ENCODE measurements around the gene CLIP1. TPM values are rescaled to one million over a fixed set of nuclear protein-coding genes. Genes with fewer than 3 reads are reported as not detected.

Gene CLIP1
- total RNA-seq, 1 experiment from 2014 or later, result 42.9 TPM

GRCh38 chr12:122393817-122394216 is 28.7 kb downstream of the CLIP1 start:
- ChIA-PET RAD21 (ENCODE audit: low non-redundant PET in 1 of 2, low total read pairs in 2 of 2, uncharacterized antibody in 2 of 2, unreplicated experiment in 2 of 2) (no interaction called here), CTCF (no interaction called here), POLR2A (interaction anchor here (0.7 kb wide), 1 partner anchor 20 kb away, joined by 5 read pairs; no protein-coding TSS in a partner anchor)
- Histone ChIP-seq H3K9me2 (ENCODE audit: insufficient read depth) (no peaks in the 10 kb centered on the region), H3K9me3 (ENCODE audit: control insufficient read depth in 1 of 2, insufficient read depth in 1 of 2, low read depth in 1 of 2, low read length in 2 of 2) (no peaks in the 10 kb centered on the region), H4K20me1 (ENCODE audit: insufficient read depth) (no peaks in the 10 kb centered on the region), H3K36me3 (ENCODE audit: control insufficient read depth in 1 of 2, insufficient read depth in 2 of 2, low read length in 2 of 2) (no peaks in the 10 kb centered on the region), H3K9ac (ENCODE audit: low read length) (no peak overlapping the region), H3K4me3 (replicated peaks in 1 of 2; ENCODE audit: low read depth in 1 of 2, low read length in 2 of 2) (no peak overlapping the region), H3K79me2 (ENCODE audit: insufficient read depth, low read length) (peaks cover 66% of the 10 kb centered on the region), H3K27ac (ENCODE audit: low read depth, low read length) (no peak overlapping the region), H2AFZ (ENCODE audit: low read depth, low read length, poor library complexity, severe bottlenecking) (no peak overlapping the region), H3K4me2 (ENCODE audit: low read length) (no peak overlapping the region), H3K4me1 (ENCODE audit: control insufficient read depth in 1 of 2, insufficient read depth in 2 of 2, low read length in 2 of 2) (peaks cover 9 to 15% of the 10 kb centered on the region in 2 experiments), H3K27me3 (ENCODE audit: insufficient read depth, low read length) (no peaks in the 10 kb centered on the region)
- ATAC-seq (no peak), DNase-seq (ENCODE audit: low read depth, low spot score) (no peak)
- no peak for TF ChIP-seq FOSL1 (IDR thresholded peaks at IDR 0.05; ENCODE audit: low read depth)
- no peak for TF ChIP-seq EGR1 (IDR thresholded peaks at IDR 0.05; ENCODE audit: low read depth)
- no peak for TF ChIP-seq SIN3A (IDR thresholded peaks at IDR 0.05; ENCODE audit: low read depth)
- TF ChIP-seq EZH2phosphoT487 (IDR thresholded peaks at IDR 0.05; ENCODE audit: borderline replicate concordance), result no peak
- TF ChIP-seq CBX3 (IDR thresholded peaks at IDR 0.05; ENCODE audit: low read depth), result no peak
- no peak for TF ChIP-seq POLR2A (IDR thresholded peaks at IDR 0.05; ENCODE audit: borderline replicate concordance, extremely low read depth, insufficient read depth, insufficient read length)
- TF ChIP-seq TCF7L2 (IDR thresholded peaks at IDR 0.05; ENCODE audit: borderline replicate concordance, extremely low read depth, insufficient read depth, insufficient read length), result no peak
- no peak for TF ChIP-seq ATF3 (IDR thresholded peaks at IDR 0.05)
- no peak for TF ChIP-seq RAD21 (IDR thresholded peaks at IDR 0.05; ENCODE audit: low read depth)
- no peak for TF ChIP-seq YY1 (IDR thresholded peaks at IDR 0.05; ENCODE audit: extremely low read depth, insufficient replicate concordance, low read depth, low read length)
- no peak for TF ChIP-seq ZFX (IDR thresholded peaks at IDR 0.05)
- TF ChIP-seq MAX (IDR thresholded peaks at IDR 0.05), result no peak
- BruUV-seq (replicated peaks), result no TSS peak
- intact Hi-C loops (cut with micrococcal nuclease), result no loop called here

- H4K20me1 ChIP-seq (ENCODE audit: insufficient read depth), result no peaks in the 10 kb centered on the region
- no peaks in the 10 kb centered on the region for H3K9me3 ChIP-seq (ENCODE audit: control insufficient read depth in 1 of 2, insufficient read depth in 1 of 2, low read depth in 1 of 2, low read length in 2 of 2)
- intact Hi-C loops (cut with micrococcal nuclease), result no loop called here
- no peaks in the 10 kb centered on the region for H3K9me2 ChIP-seq (ENCODE audit: insufficient read depth)
- BruUV-seq (replicated peaks), result no TSS peak
- H3K9ac ChIP-seq (ENCODE audit: low read length), result no peak overlapping the region
- H3K79me2 ChIP-seq (ENCODE audit: insufficient read depth, low read length), result peaks cover 59% of the 10 kb centered on the region
- ChIA-PET POLR2A (no interaction called here), CTCF (no interaction called here), RAD21 (ENCODE audit: low non-redundant PET in 1 of 2, low total read pairs in 2 of 2, uncharacterized antibody in 2 of 2, unreplicated experiment in 2 of 2) (no interaction called here)
- no peak overlapping the region for H3K4me2 ChIP-seq (ENCODE audit: low read length)
- peaks cover 4 to 14% of the 10 kb centered on the region in 2 experiments for H3K4me1 ChIP-seq (ENCODE audit: control insufficient read depth in 1 of 2, insufficient read depth in 2 of 2, low read length in 2 of 2)
- no peak overlapping the region for H2AFZ ChIP-seq (ENCODE audit: low read depth, low read length, poor library complexity, severe bottlenecking)
- ATAC-seq (no peak), DNase-seq (ENCODE audit: low read depth, low spot score) (no peak)
- H3K27ac ChIP-seq (ENCODE audit: low read depth, low read length), result no peak overlapping the region
- no peaks in the 10 kb centered on the region for H3K36me3 ChIP-seq (ENCODE audit: control insufficient read depth in 1 of 2, insufficient read depth in 2 of 2, low read length in 2 of 2)
- H3K4me3 ChIP-seq (replicated peaks in 1 of 2; ENCODE audit: low read depth in 1 of 2, low read length in 2 of 2), result no peak overlapping the region
- TF ChIP-seq RAD21 (IDR thresholded peaks at IDR 0.05; ENCODE audit: low read depth) (no peak), ZNF274 (IDR thresholded peaks at IDR 0.05; ENCODE audit: low read depth, low read length) (no peak)
- H3K27me3 ChIP-seq (ENCODE audit: insufficient read depth, low read length), result no peaks in the 10 kb centered on the region
Measured at GRCh38 chr12:122392411-122392810, 30.1 kb downstream of the CLIP1 start.

All from HCT116 (cell line).